SJSA1 (cell line): ENCODE results near the gene POU2F2. TPM values are rescaled to one million over a fixed set of nuclear protein-coding genes. Genes with fewer than 3 reads are reported as not detected.
A peak's percentile ranks its signal among the peaks of the same experiment; 100 is the strongest.
"Not testable (repeated sequence)": the region's sequence is repeated elsewhere in the genome, so short reads cannot be mapped to it uniquely, and the experiment has no call there.

Source experiments
- DNase-seq, 2 experiments: peaks; one replicate each; pipeline ENCODE4 v3.0.0-alpha.2; 2015 to 2020; ENCODE audit warnings: low spot score in 2 of 2, low read depth in 1 of 2
- H3K27ac ChIP-seq: fragments of 250-450 bp; sonication (Bioruptor Pico); 2 replicates; pipeline ENCODE4 v1.5.1; 2020; ENCODE audit warnings: mild to moderate bottlenecking, moderate library complexity
- H3K27me3 ChIP-seq: fragments of 250-450 bp; sonication (Bioruptor Pico); replicated peaks from 2 replicates; pipeline ENCODE4 v1.5.1; 2020; ENCODE audit warnings: mild to moderate bottlenecking, moderate library complexity
- H3K36me3 ChIP-seq: fragments of 250-450 bp; sonication (Bioruptor Pico); 2 replicates; pipeline ENCODE4 v1.5.1; 2020; ENCODE audit warnings: mild to moderate bottlenecking
- H3K4me1 ChIP-seq: fragments of 250-450 bp; sonication (Bioruptor Pico); replicated peaks from 2 replicates; pipeline ENCODE4 v1.6.1; 2021; ENCODE audit warnings: mild to moderate bottlenecking
- H3K4me3 ChIP-seq: fragments of 250-450 bp; sonication (Bioruptor Pico); 2 replicates; pipeline ENCODE4 v1.5.1; 2020; ENCODE audit warnings: mild to moderate bottlenecking
- H3K9me3 ChIP-seq: fragments of 250-450 bp; sonication (Bioruptor Pico); replicated peaks from 2 replicates; pipeline ENCODE4 v1.5.1; 2020; ENCODE audit warnings: mild to moderate bottlenecking
- total RNA-seq: library from RNA; depleted of rRNA; stranded (reverse); fragments of >200 nt; shearing (Covaris generic); gene quantifications from 2 replicates; pipeline ENCODE4 v1.2.3, GENCODE V29; 2014; rRNA removed

Gene POU2F2
- total RNA-seq, 1 experiment from 2014 or later: 0.05 TPM

- Histone ChIP-seq H3K27me3 (0 out of 2 replicates have a peak, but pooled peaks cover 4% of the 10 kb centered on the region), H3K4me3 (no peak overlapping the region), H3K9me3 (no peaks in the 10 kb centered on the region), H3K27ac (no peak overlapping the region), H3K36me3 (no peaks in the 10 kb centered on the region), H3K4me1 (no peaks in the 10 kb centered on the region; the same call in 1 of the 2 replicates)
- no peak for DNase-seq
Observed at GRCh38 chr19:42052241-42052863, 79.9 kb downstream of the POU2F2 start.

DNA sequence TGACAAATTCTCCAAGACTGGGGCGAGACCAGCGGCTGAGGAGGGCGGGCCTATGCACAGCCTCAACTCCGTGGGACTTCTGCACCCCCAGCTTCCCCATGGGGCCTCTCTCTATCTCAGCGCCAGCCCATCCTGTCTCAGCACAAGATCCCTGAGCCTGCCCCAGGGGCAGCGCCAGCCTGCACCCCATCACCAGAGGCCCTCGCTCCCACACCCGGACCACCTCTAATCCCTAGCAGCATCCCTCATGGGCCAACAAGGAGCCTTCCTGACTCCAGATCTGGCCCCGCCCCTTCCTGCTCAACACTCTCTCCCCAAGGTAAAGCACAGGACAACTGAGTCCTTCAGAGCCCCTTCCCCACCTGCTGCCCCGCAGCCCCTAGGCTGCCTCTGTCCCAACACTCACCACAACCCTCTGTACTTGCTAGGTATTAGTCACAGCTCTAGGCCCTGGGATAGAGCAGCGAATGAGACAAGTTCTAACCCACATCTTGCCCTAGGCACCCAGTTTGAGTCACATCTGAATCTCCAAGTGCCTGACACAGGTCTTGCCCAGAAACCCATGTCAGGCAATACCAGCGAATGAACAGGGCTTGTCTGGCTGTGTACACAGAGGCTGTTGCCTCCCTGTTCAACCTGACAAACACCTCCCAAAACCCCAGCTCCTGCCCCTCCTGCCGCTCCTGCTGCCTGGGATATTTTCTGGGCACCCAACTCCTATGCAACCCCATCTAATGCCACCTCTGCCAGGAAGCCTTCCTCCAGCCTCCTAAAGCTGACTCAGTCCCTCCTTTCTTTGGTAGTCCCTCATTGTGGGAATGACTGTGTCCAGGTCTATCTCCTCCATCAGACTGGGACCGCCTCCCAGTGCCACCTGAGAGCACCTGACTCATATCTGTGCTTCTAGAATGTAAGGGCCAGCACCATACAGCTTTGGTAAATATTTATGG, 80.8 kb downstream of the POU2F2 start:
- H3K27ac ChIP-seq: no peak overlapping the region
- H3K4me1 ChIP-seq: no peaks in the 10 kb centered on the region; the same call in 1 of the 2 replicates
- peaks cover 5% of the 10 kb centered on the region; the same call in 1 of the 2 replicates for H3K27me3 ChIP-seq
- DNase-seq: no peak
- no peaks in the 10 kb centered on the region for H3K9me3 ChIP-seq
- H3K36me3 ChIP-seq: no peaks in the 10 kb centered on the region
- no peak overlapping the region for H3K4me3 ChIP-seq

DNA sequence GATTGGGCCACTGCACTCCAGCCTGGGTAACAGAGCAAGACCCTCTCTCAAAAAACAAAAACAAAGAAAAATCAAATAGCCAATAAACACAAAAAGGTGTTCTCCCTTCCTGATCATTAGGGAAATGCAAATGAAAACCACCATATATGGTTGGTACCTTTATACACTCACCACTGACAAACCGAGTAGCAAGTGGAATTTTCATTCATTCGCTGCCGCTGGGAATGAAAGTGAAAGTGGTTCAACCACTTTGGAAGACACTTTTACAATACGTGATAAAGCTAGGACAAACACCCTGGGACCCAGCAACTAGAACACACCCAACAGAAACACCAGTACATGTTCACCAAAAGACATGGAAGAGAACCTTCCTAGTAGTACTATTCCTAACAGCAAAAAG, 83.3 kb downstream of the POU2F2 start:
- Histone ChIP-seq H3K27ac (no peak overlapping the region), H3K36me3 (no peaks in the 10 kb centered on the region), H3K9me3 (no peaks in the 10 kb centered on the region), H3K4me1 (no peaks in the 10 kb centered on the region; the same call in 1 of the 2 replicates), H3K4me3 (peak overlapping the region; percentile 28), H3K27me3 (peaks cover 18% of the 10 kb centered on the region; the same call in 1 of the 2 replicates)
- DNase-seq: peak in 1 of 2 experiments; percentile 14

- H3K27ac ChIP-seq: no peak overlapping the region
- H3K36me3 ChIP-seq: no peaks in the 10 kb centered on the region
- H3K27me3 ChIP-seq: peaks cover 22% of the 10 kb centered on the region; the same call in 1 of the 2 replicates
- H3K4me1 ChIP-seq: no peaks in the 10 kb centered on the region; the same call in 1 of the 2 replicates
- no peak overlapping the region for H3K4me3 ChIP-seq
- H3K9me3 ChIP-seq: no peaks in the 10 kb centered on the region
- DNase-seq: no peak
Observed at GRCh38 chr19:42045575-42045974, 86.7 kb downstream of the POU2F2 start.

DNA sequence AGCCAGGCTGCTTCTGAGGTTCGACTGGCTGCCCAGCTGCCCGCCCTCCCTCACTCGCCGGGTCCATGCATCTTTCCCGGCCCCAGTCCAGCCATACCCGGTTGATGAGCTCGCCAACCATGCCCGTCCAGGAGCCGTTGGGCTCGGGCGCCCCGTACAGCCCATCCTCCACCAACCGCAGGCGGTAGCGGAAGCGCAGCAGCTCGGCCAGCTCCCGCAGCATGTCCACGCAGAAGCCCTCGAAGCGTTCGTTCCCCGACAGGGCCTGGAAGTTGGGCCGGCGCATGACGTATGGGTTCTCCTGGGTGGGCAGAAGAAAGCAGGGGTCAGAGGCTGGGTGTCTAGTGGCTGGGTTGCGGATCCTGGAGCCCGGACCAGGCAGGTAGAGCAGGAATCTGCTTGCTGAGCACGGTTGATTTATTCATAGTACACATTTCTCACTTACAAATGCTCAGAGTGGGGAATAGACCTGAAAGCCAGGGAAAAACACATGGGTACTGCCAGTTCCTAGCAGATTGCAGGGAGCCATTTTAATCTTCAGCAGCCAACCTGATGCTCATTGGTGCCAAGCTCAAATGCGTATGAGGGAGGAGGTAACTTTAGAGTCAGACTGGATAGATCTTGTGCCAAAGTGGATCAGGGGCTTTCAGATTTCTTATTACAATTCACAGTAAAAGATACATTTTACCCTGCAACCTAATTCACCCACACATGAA, 89.6 kb downstream of the POU2F2 start:
- Histone ChIP-seq H3K27me3 (peaks cover 22% of the 10 kb centered on the region; the same call in 1 of the 2 replicates), H3K9me3 (no peaks in the 10 kb centered on the region), H3K4me1 (no peaks in the 10 kb centered on the region), H3K36me3 (no peaks in the 10 kb centered on the region), H3K27ac (no peak overlapping the region), H3K4me3 (no peak overlapping the region)
- DNase-seq: no peak

GRCh38 chr19:42040491-42040890, 91.8 kb downstream of the POU2F2 start:
- H3K36me3 ChIP-seq, H3K27ac ChIP-seq, H3K4me3 ChIP-seq, H3K4me1 ChIP-seq, DNase-seq, H3K9me3 ChIP-seq: not testable (repeated sequence)
- peaks cover 17% of the 10 kb centered on the region; the same call in 1 of the 2 replicates for H3K27me3 ChIP-seq

DNA sequence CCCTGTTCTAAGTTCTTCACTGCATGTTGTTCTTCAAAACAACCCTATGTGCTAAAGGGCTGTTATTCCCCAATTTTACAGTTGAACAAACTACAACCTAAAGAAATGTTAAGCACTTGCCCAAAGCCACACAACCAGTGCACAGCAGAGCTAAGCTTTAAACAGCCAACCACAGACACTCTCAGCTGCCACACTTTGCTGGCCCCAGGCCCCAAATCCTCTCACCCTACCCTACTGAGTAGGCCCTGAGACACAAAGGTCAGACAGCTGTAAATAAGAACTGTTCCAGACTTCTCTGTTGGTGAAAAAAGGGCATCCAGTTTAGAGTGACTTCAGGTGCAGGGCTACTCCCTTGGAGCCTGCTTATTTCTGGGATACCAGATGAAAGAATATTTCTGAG, 92.2 kb downstream of the POU2F2 start:
- peaks cover 3% of the 10 kb centered on the region; the same call in 1 of the 2 replicates for H3K4me1 ChIP-seq
- no peak overlapping the region for H3K27ac ChIP-seq
- H3K36me3 ChIP-seq: no peaks in the 10 kb centered on the region
- H3K9me3 ChIP-seq: no peaks in the 10 kb centered on the region
- no peak overlapping the region for H3K4me3 ChIP-seq
- DNase-seq: no peak
- peaks cover 15% of the 10 kb centered on the region; the same call in 1 of the 2 replicates for H3K27me3 ChIP-seq

GRCh38 chr19:42038666-42039065, 93.6 kb downstream of the POU2F2 start:
- DNase-seq: no peak

GRCh38 chr19:42037649-42038048, 94.6 kb downstream of the POU2F2 start:
- Histone ChIP-seq H3K27ac (no peak overlapping the region), H3K36me3 (no peaks in the 10 kb centered on the region), H3K4me3 (no peak overlapping the region), H3K4me1 (peaks cover 5% of the 10 kb centered on the region; the same call in 1 of the 2 replicates), H3K9me3 (no peaks in the 10 kb centered on the region), H3K27me3 (no peaks in the 10 kb centered on the region)
- no peak for DNase-seq

More at GRCh38 chr19:42038666-42039065, 93.6 kb downstream of the POU2F2 start:
- peaks cover 5% of the 10 kb centered on the region; the same call in 1 of the 2 replicates for H3K4me1 ChIP-seq
- H3K9me3 ChIP-seq: no peaks in the 10 kb centered on the region
- no peak overlapping the region for H3K27ac ChIP-seq
- H3K27me3 ChIP-seq: peaks cover 4% of the 10 kb centered on the region; the same call in 1 of the 2 replicates
- H3K36me3 ChIP-seq: no peaks in the 10 kb centered on the region
- no peak overlapping the region for H3K4me3 ChIP-seq

Other genes with a start within 250 kb of the POU2F2 start
- gene ARHGEF1, start 249.3 kb downstream of the POU2F2 start, total RNA-seq: 44.5 and 44.9 TPM in 2 replicates
- not detected in 2 replicates for gene ERFL, start 204.0 kb downstream of the POU2F2 start, total RNA-seq
- gene RABAC1, start 173.1 kb downstream of the POU2F2 start, total RNA-seq: 115 and 161 TPM in 2 replicates
- gene ATP1A3, start 138.2 kb downstream of the POU2F2 start, total RNA-seq: not detected in 2 replicates
- gene GRIK5, start 62.2 kb downstream of the POU2F2 start, total RNA-seq: not detected in 2 replicates
- gene ZNF574, start 56.3 kb downstream of the POU2F2 start, total RNA-seq: 20.6 and 23.0 TPM in 2 replicates
- 15.9 and 16.9 TPM in 2 replicates for gene DEDD2, start 85.2 kb upstream of the POU2F2 start, total RNA-seq
- gene ZNF526, start 87.9 kb upstream of the POU2F2 start, total RNA-seq: 5.0 and 10.5 TPM in 2 replicates
- gene GSK3A, start 110.2 kb upstream of the POU2F2 start, total RNA-seq: 23.2 and 26.7 TPM in 2 replicates
- gene ERF, start 122.7 kb upstream of the POU2F2 start, total RNA-seq: 11.0 and 32.6 TPM in 2 replicates
- gene CIC, start 136.8 kb upstream of the POU2F2 start, total RNA-seq: 13.0 and 21.5 TPM in 2 replicates
- 0.55 and 2.5 TPM in 2 replicates for gene PRR19, start 169.7 kb upstream of the POU2F2 start, total RNA-seq
- gene PAFAH1B3, start 170.2 kb upstream of the POU2F2 start, total RNA-seq: 17.9 and 23.0 TPM in 2 replicates
- gene TMEM145, start 180.9 kb upstream of the POU2F2 start, total RNA-seq: not detected in 2 replicates
- gene MEGF8, start 193.2 kb upstream of the POU2F2 start, total RNA-seq: 12.1 and 16.1 TPM in 2 replicates